GM18520 (cell line): ENCODE measurements around the gene FAM13C.
"Not testable (repeated sequence)": the region's sequence is repeated elsewhere in the genome, so short reads cannot be mapped to it uniquely, and the experiment has no call there.

Experiments used
- ATAC-seq: cut with Tn5 transposase; IDR thresholded peaks from one replicate; pipeline ENCODE4 v1.9.1; 2021; ENCODE audit not compliant: unreplicated experiment

FAM13C gene

GRCh38 chr10:59362144-59362958 lies at the start of gene FAM13C:
Gene FAM13C, minus strand, starts transcription at chr10:59362549. Its CDS starts 89 bp downstream, at chr10:59362460.
- ATAC-seq: no peak

- ATAC-seq: no peak
Observed at GRCh38 chr10:59405235-59405634, 42.9 kb upstream of the FAM13C start.

GRCh38 chr10:59400214-59400613 lies 37.9 kb upstream of the FAM13C start:
- ATAC-seq: no peak

GRCh38 chr10:59399329-59399728 lies 37.0 kb upstream of the FAM13C start:
- ATAC-seq: not testable (repeated sequence)

DNA sequence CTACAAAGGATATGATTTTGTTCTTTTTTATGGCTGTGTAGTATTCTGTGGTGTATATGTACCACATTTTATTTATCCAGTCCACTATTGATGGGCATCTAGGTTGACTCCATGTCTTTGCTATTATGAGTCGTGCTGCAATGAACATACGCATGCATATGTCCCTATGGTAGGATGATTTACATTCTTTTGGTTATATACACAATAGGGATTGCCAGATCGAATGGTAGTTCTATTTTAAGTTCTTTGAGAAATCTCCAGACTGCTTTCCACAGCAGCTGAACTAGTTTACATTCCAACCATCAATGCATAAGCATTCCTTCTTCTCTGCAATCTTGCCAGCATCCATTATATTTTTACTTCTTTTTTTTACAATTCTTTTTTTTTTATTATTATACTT lies 35.6 kb upstream of the FAM13C start:
- ATAC-seq: no peak

- no peak for ATAC-seq
Observed at GRCh38 chr10:59395984-59396383, 33.6 kb upstream of the FAM13C start.

GRCh38 chr10:59393349-59393748 lies 31.0 kb upstream of the FAM13C start:
- ATAC-seq: no peak

- no peak for ATAC-seq
Observed at GRCh38 chr10:59391060-59391459, 28.7 kb upstream of the FAM13C start.

DNA sequence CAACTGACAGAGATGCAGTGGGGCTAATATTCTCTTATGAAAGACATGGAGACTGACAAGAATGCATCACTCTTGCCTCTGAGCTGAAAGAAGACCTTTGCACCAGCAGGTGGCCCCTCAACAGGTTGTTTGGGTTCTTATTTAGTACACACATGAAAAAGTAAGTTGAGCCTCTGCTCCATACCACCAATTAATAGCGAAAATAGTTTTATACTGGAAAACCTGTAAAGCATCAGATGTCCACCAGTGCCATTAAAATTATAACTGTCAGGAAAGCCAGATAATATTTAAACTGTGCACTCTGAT lies 26.3 kb upstream of the FAM13C start:
- ATAC-seq: no peak

DNA sequence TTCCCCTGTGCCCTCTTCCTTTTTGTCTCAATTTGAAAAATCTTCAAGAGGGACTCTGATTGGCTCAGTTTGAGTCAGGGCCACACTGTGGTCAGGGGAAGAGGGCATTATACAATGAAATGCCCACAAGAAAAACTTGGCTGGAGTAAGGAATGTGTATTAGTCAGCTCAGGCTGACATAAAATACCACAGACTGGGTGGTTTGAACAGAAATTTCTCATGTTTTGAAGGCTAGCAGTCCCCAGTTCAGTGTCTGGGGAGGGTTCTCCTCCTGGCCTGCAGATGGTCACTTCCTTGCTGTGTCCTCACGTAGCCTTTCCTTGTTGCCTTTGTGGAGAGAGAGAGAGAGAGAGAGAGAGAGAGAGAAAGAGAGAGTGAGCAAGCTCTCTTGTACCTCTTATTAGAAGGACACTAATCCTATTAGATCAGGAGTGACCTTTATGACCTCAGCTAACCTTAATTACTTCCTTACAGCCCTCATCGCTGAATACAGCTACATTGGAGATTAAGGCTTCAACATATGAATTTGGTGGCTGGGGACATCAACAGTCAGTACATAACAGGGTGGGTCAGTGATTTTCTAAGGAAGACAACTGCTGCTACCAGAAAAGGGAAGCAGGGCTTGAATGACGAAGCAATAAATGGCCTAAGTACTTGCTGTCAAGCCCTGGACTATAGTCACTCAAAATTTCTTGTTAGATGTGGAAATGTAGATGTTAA lies 25.8 kb upstream of the FAM13C start:
- ATAC-seq: no peak

DNA sequence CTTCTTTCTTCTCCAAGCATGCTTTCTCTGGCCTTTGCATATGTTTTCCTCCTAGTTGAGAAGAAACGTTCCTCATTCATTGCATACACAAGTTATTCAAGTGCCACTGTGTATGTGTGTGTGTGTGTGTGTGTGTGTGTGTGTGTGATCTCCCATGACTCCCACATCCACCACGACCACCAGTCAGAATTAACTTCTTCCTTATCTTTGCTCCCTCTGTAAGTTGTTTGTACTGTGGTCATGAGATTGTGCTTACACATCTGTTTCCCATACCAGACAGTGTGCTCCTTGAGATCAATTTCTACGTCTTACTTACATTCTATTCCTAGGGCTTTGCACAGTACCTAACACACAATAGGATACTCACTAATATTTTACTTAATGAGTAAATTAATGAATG lies 22.4 kb upstream of the FAM13C start:
- ATAC-seq: no peak

DNA sequence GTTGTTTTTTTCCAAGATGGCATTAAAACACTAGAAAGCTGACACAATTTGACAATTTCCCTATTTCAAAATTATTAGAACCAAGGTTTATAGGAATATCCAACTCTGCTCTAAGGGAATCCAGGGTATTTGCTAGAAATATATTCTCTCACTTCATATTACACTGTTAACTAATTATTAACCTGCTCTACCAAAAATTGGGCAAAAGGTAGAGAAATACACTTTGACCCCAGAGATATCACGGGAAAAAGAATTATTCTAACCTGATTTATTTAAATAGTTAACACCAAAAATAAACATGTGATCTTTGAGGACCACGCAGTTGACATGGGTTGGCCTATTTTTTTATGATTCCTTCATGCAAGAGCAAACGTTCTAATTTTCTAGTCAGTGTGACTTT lies 21.6 kb upstream of the FAM13C start:
- ATAC-seq: no peak

GRCh38 chr10:59383436-59383835 lies 21.1 kb upstream of the FAM13C start:
- ATAC-seq: no peak

DNA sequence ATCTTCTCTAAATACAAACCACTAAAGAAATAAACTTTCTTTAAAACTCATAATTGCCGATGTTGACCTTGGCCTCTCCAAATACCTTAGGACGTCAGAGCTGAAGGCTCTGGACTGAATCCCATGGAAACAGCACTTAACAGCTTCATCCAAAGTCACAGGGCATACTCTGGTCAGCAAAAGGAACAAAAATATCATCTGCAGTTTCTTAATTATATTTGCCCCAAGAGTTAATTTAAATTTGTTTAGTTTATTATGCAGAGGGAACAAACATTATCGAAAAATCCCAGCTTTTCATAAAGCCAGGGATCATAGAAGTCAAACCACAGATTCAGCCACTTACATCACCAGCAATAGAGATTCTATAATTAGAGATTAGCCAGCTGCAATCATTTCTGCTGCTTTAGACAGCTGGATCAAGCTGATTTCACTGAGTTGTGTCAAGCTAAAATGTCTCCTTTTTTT lies 20.5 kb upstream of the FAM13C start:
- no peak for ATAC-seq

DNA sequence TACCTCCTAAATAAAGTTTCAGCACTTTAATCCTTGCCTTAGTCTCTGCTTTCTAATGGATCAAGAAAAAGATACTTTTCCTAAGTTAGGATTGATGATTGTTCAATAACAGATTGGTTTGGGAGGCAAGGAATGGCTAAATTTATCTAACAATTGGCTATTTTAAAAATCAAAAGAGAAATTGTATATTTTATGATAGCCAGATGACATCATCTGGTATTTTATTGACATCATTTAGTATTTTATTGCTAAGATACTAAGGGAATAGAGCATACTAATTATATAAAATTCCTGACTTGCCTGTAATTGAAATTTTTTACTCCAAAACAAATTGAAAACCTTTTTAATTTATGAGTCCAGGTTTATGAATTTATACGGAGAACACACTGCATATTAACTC lies 19.3 kb upstream of the FAM13C start:
- no peak for ATAC-seq

DNA sequence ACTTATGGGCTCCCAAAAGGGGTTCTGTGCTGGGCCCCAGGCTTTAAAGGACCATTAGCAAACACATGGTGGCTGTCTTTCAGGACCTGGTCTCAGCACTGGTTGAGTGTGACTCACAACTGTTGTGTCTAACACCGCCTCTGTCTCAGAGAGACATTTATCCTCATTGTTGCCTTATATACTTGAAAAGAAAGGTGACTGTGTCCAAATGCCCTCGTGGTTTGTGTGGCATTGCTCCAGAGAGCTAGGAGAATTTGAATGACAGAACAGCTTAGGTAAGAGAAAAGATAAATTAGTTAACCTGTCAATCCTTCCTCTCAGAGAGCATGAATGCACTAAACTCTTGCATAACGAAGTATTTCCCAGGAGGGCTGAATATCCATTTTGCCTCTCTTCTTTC lies 14.5 kb upstream of the FAM13C start:
- no peak for ATAC-seq

GRCh38 chr10:59375990-59376389 lies 13.6 kb upstream of the FAM13C start:
- ATAC-seq: no peak

- no peak for ATAC-seq
Observed at GRCh38 chr10:59374916-59375315, 12.6 kb upstream of the FAM13C start.

- no peak for ATAC-seq
Observed at GRCh38 chr10:59373071-59373470, 10.7 kb upstream of the FAM13C start.

DNA sequence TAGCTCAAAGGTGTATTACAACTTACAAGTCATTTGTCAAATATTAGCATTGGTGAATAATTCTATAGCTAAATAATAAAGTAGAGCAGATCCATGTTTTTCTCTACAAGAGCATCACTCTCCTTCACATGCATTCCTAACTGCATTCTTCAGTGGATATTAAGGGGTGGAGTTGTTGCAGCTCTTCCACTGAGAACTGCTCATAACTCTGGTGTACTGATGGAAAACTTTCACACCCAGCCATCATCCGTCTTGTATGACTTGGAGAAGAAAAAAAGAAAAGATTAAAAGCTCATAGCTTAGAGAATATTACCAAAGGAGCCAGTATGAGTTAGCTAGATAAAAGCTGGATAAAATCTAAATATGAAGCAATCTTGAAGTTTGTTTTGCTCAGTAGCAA lies 10.2 kb upstream of the FAM13C start:
- ATAC-seq: no peak

DNA sequence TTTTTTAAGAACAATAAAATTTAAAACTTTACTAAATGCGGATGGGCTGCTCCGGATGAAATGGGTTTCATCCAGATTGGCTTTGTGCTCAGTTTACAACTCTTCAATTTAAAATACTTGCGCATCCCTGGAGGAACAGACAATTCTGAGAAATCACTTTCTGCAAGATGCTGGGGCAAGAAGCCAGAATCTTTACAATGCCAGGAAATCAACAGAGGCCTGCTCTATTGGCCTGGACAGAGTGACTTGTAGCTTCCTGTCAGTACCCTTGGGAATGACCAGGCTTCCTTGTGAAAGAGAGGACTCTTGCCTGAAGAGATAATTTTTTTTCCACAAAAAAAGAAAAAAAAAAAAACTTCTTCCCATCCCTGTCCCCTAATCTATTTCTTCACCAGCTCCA lies 3.9 kb upstream of the FAM13C start:
- no peak for ATAC-seq

DNA sequence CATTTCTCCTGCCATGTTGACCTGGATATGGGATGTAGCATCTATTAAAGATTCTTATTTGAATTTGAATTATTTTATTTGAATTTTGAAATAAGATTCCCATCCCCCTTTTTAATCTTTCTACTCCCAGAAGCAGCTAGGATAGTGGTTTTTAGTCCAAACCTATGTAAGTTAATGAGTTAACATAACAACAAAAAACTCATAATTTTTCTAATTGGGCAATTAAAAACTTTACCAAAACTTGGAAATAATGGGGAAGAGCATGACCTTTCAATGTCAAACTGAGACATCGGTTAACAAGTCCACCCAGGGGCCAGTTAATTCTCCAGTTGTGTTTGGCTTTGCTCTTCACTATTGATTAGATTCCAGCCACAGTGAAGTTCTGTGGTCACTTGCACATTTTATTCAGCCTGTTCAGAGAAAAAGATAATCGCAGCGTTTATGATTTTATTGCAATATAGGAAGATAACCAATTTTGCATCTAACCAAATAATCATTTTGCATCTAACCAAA lies 1.2 kb upstream of the FAM13C start:
- no peak for ATAC-seq
